ENCODE data around the gene STX11.

GRCh38 chr6:144143878-144144277, 6.4 kb upstream of the STX11 start:
- TF ChIP-seq ZNF274 (IDR thresholded peaks at IDR 0.05; ENCODE audit: low read depth, low read length), result no peak
- TF ChIP-seq POLR2A (IDR thresholded peaks at IDR 0.05; ENCODE audit: borderline replicate concordance, extremely low read depth, insufficient read depth, insufficient read length), result no peak
- no peak for TF ChIP-seq CTCF (IDR thresholded peaks at IDR 0.05 in 2 of 3, conservative IDR thresholded peaks at IDR 0.05 in 1 of 3; ENCODE audit: borderline replicate concordance in 1 of 3, insufficient read depth in 1 of 3, low read depth in 2 of 3, low read length in 2 of 3)
- TF ChIP-seq EGR1 (IDR thresholded peaks at IDR 0.05; ENCODE audit: low read depth), result no peak
- TF ChIP-seq SIN3A (IDR thresholded peaks at IDR 0.05; ENCODE audit: low read depth), result no peak
- TF ChIP-seq ZFX (IDR thresholded peaks at IDR 0.05), result no peak
- TF ChIP-seq REST (IDR thresholded peaks at IDR 0.05; ENCODE audit: low read depth), result no peak
- TF ChIP-seq TCF7L2 (IDR thresholded peaks at IDR 0.05; ENCODE audit: borderline replicate concordance, extremely low read depth, insufficient read depth, insufficient read length), result no peak
- TF ChIP-seq POLR2AphosphoS5 (IDR thresholded peaks at IDR 0.05; ENCODE audit: low read depth, low read length), result no peak
